Keratinocyte (primary cell): ENCODE measurements around the gene TACR2. TPM values are rescaled to one million over a fixed set of nuclear protein-coding genes. Genes with fewer than 3 reads are reported as not detected.

ENCODE experiments used
- DNase-seq: peaks from one replicate; pipeline ENCODE4 v3.0.0-alpha.2; 2011; ENCODE audit warnings: low read depth, missing footprints, low spot score
- FAIRE-seq: peaks from 2 replicates; lab custom pipeline; 2011; peaks lifted over from hg19 to GRCh38; lab: Jason Lieb, UNC
- H2AFZ ChIP-seq: 2 replicates; pipeline ENCODE4 v1.6.0; 2012; ENCODE audit warnings: low read length, control low read depth, inconsistent platforms; ENCODE audit not compliant: control insufficient read depth
- H3K27ac ChIP-seq: 2 replicates; pipeline ENCODE4 v1.5.1; 2011; ENCODE audit warnings: low read length; ENCODE audit not compliant: control insufficient read depth, insufficient read depth
- H3K27me3 ChIP-seq: 3 replicates; pipeline ENCODE4 v1.6.0; 2011; ENCODE audit warnings: low read length; ENCODE audit not compliant: control insufficient read depth, insufficient read depth; ENCODE audit errors: extremely low read depth
- H3K36me3 ChIP-seq, 2 experiments: 2 replicates in 1 of 2; 3 replicates in 1 of 2; pipeline ENCODE4 v1.5.1; 2011; ENCODE audit warnings: low read length in 2 of 2, mild to moderate bottlenecking in 1 of 2; ENCODE audit not compliant: control insufficient read depth in 2 of 2, insufficient read depth in 2 of 2; ENCODE audit errors: extremely low read depth in 1 of 2
- H3K4me1 ChIP-seq: 3 replicates; pipeline ENCODE4 v1.5.1; 2011; ENCODE audit warnings: low read length; ENCODE audit not compliant: control insufficient read depth, insufficient read depth; ENCODE audit errors: extremely low read depth
- H3K4me2 ChIP-seq: 3 replicates; pipeline ENCODE4 v1.6.0; 2011; ENCODE audit warnings: low read depth, low read length; ENCODE audit not compliant: control insufficient read depth, insufficient read depth; ENCODE audit errors: extremely low read depth
- H3K4me3 ChIP-seq, 3 experiments: fragments of 200-600 bp in 1 of 3; sonication (generic) in 1 of 3; 2 replicates in 2 of 3; 3 replicates in 1 of 3; pipeline ENCODE4 v1.5.1; 2011 to 2016; ENCODE audit warnings: low read length in 3 of 3, mild to moderate bottlenecking in 3 of 3, control low read depth in 2 of 3, inconsistent platforms in 1 of 3, low read depth in 1 of 3, mixed read lengths in 1 of 3, mixed run types in 1 of 3, moderate library complexity in 1 of 3; ENCODE audit not compliant: control insufficient read depth in 2 of 3, insufficient read depth in 2 of 3; ENCODE audit errors: extremely low read depth in 1 of 3
- H3K79me2 ChIP-seq: 2 replicates; pipeline ENCODE4 v1.6.0; 2012; ENCODE audit warnings: low read length; ENCODE audit not compliant: control insufficient read depth, insufficient read depth
- H3K9ac ChIP-seq: 3 replicates; pipeline ENCODE4 v1.6.0; 2011; ENCODE audit warnings: low read length; ENCODE audit not compliant: control insufficient read depth, insufficient read depth; ENCODE audit errors: extremely low read depth
- H3K9me1 ChIP-seq: 3 replicates; pipeline ENCODE4 v1.6.0; 2011; ENCODE audit warnings: low read length; ENCODE audit not compliant: control insufficient read depth, insufficient read depth; ENCODE audit errors: extremely low read depth
- H3K9me3 ChIP-seq: 2 replicates; pipeline ENCODE4 v1.5.1; 2012; ENCODE audit warnings: low read depth, low read length; ENCODE audit not compliant: control insufficient read depth
- H4K20me1 ChIP-seq: 3 replicates; pipeline ENCODE4 v1.6.0; 2011; ENCODE audit warnings: low read length; ENCODE audit not compliant: control insufficient read depth, insufficient read depth; ENCODE audit errors: extremely low read depth
- CTCF ChIP-seq, 3 experiments: IDR thresholded peaks in 1 of 3; conservative IDR thresholded peaks in 1 of 3; optimal IDR thresholded peaks in 1 of 3; 2 replicates in 2 of 3; 3 replicates in 1 of 3; pipeline versions ENCODE3 to v1.5.1; 2011; ENCODE audit warnings: low read length in 3 of 3, mild to moderate bottlenecking in 3 of 3, moderate library complexity in 2 of 3, control low read depth in 1 of 3, inconsistent platforms in 1 of 3; ENCODE audit not compliant: insufficient read depth in 2 of 3; ENCODE audit errors: extremely low read depth in 1 of 3
- EZH2 ChIP-seq: IDR thresholded peaks from one replicate; pipeline ENCODE4 v1.6.1; 2012; ENCODE audit warnings: inconsistent platforms, mild to moderate bottlenecking, low read length, moderate library complexity
- dilution Hi-C: fragments of 300-500 bp; cut with MboI; formaldehyde crosslinking; loops from one replicate; pipeline ENCODE4 v1.7.0; 2020; ENCODE audit warnings: low sequenced_read_pairs; ENCODE audit not compliant: extremely low pct_ligation_motif_present
- polyA plus RNA-seq, 5 experiments: library from polyadenylated mRNA; depleted of rRNA in 3 of 5; stranded (reverse) in 3 of 5; stranded (forward) in 1 of 5; unstranded in 1 of 5; fragments of >200 nt; gene quantifications; 1 replicate in 1 of 5; 2 replicates in 3 of 5; 3 replicates in 1 of 5; pipeline versions ENCODE4 v1.2.1 to v1.2.3, GENCODE V29; 2011 to 2012; ENCODE audit warnings: missing spikeins in 2 of 5, low read depth in 1 of 5, low replicate concordance in 1 of 5

The TACR2 gene
- polyA plus RNA-seq, 1 donor (not counting 4 experiments of a cell fraction or from before 2014, with no cell fraction given): 0.07 TPM

DNA sequence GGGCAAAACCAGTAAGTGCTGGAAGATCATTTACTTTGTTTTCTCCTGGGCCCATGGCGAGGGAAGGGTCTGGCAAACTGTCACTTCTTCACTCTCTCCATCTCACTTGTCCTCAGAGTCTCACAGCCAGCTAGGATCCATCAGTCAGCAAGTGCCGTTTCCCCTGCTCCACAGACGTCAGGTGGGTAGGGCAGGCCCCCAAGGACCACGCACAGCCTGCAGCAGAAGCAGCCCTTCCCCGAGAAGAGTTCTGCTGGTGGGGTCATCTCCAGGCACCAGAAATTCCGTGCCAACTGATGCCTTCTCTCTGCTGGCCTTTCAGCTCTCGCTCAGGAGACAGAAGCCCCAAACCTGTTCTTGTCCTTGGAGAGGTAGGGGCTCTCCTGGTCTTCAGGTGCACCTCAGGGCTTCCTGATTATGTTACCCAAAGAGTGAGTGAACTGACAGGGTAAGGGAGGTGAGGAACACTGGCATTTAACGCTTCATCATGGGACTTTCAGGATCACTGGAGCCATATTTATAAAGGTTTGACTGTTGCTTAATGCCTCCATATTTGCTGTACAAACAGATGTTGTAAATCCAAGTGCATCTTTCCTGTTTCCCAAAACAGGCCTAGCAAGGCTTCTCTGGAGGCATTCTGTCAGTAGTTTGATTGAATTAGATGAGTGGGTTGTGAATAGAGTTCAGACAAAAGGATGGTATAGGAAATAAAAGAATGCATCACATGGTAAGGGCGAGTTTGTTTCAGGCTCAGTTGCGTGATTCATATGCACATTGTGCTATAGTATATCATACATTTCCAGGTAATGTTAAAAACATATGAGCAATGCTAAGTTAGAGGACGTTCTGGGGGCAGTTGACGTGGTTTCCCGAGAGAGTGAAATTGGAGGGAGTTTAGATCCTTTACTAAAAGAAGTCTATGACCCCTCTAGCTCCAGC lies 20.9 kb upstream of the TACR2 start:
- Histone ChIP-seq H3K4me3 (peak overlapping the region in 1 of 3 experiments; percentile 39), H3K27me3 (no peaks in the 10 kb centered on the region), H3K36me3 (no peaks in the 10 kb centered on the region), H3K4me2 (peak overlapping the region; percentile 64), H4K20me1 (no peaks in the 10 kb centered on the region), H2AFZ (peak overlapping the region; percentile 20), H3K9me3 (no peaks in the 10 kb centered on the region), H3K4me1 (peaks cover 35% of the 10 kb centered on the region), H3K9ac (peak overlapping the region; percentile 74), H3K79me2 (no peaks in the 10 kb centered on the region), H3K27ac (peak overlapping the region; percentile 91), H3K9me1 (no peaks in the 10 kb centered on the region)
- peak; percentile 5 for FAIRE-seq
- TF ChIP-seq EZH2: no peak
- no peak for TF ChIP-seq CTCF (optimal IDR thresholded peaks at IDR 0.05 in 1 of 3, IDR thresholded peaks at IDR 0.05 in 1 of 3, conservative IDR thresholded peaks at IDR 0.05 in 1 of 3; ENCODE audit: extremely low read depth in 1 of 3, insufficient read depth in 2 of 3, low read length in 3 of 3)
- dilution Hi-C loops: no loop called here
- no peak for DNase-seq

DNA sequence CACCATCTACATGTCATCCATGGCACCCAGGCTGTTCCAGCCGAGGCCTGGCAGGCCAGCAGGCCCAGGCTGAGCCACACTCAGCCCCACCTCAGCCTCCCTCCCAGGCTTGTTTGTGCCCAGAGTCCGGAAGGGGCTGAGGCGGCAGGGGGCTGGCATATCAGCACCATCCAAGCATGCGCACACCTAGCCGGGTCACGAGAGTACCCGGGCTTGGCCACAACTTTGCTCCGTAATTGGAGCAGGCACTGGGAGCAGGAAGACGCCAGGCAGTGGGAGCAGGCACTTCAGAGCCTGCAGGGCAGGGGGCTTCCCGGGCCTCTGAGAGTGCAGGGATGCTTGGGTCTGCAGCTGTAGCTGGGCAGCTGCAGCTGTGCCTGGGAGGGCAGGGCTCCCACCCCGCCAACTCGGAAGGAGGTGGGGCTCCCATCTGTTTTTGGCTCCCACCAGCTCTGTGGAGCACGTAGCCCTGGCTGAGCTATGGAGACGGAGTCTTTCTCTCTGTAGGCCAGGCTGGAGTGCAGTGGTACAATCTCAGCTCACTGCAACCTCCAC lies 19.3 kb upstream of the TACR2 start:
- no peaks in the 10 kb centered on the region for H3K79me2 ChIP-seq
- H3K4me2 ChIP-seq: no peak overlapping the region
- no peaks in the 10 kb centered on the region for H3K9me3 ChIP-seq
- H3K27ac ChIP-seq: no peak overlapping the region
- H3K9me1 ChIP-seq: no peaks in the 10 kb centered on the region
- no peaks in the 10 kb centered on the region for H3K27me3 ChIP-seq
- H4K20me1 ChIP-seq: no peaks in the 10 kb centered on the region
- no peak overlapping the region for H3K4me3 ChIP-seq
- no peak overlapping the region for H2AFZ ChIP-seq
- H3K9ac ChIP-seq: no peak overlapping the region
- dilution Hi-C loops: no loop called here
- H3K4me1 ChIP-seq: peaks cover 35% of the 10 kb centered on the region
- TF ChIP-seq CTCF (optimal IDR thresholded peaks at IDR 0.05 in 1 of 3, IDR thresholded peaks at IDR 0.05 in 1 of 3, conservative IDR thresholded peaks at IDR 0.05 in 1 of 3; ENCODE audit: extremely low read depth in 1 of 3, insufficient read depth in 2 of 3, low read length in 3 of 3) (no peak), EZH2 (no peak)
- FAIRE-seq (no peak), DNase-seq (no peak)
- no peaks in the 10 kb centered on the region for H3K36me3 ChIP-seq
